Activated naive CD8-positive, alpha-beta T cell treated with anti-CD3 and anti-CD28 coated beads, Interleukin-2, amount 50 U/mL, for 24 hours (primary cell): Measurements from ENCODE around the gene ANAPC4.

Experiments used
- ATAC-seq: fragments of 150-1000 bp; cut with Tn5 transposase; one replicate; pipeline ENCODE4 v1.10.0; 2021
- DNase-seq: peaks from one replicate; pipeline ENCODE4 v3.0.0; 2021
- H3K27ac Mint-ChIP-seq: one replicate; pipeline ENCODE4 v1.8.0; 2021; ENCODE audit warnings: mild to moderate bottlenecking, mixed read lengths
- H3K27me3 Mint-ChIP-seq: one replicate; pipeline ENCODE4 v1.8.0; 2021; ENCODE audit warnings: mixed read lengths
- H3K36me3 Mint-ChIP-seq: one replicate; pipeline ENCODE4 v1.8.0; 2021; ENCODE audit warnings: low read depth, mixed read lengths
- H3K4me1 Mint-ChIP-seq: one replicate; pipeline ENCODE4 v1.8.0; 2021; ENCODE audit warnings: mixed read lengths
- H3K4me3 Mint-ChIP-seq: one replicate; pipeline ENCODE4 v1.8.0; 2021; ENCODE audit warnings: mild to moderate bottlenecking, moderate library complexity, mixed read lengths
- H3K9me3 Mint-ChIP-seq: one replicate; pipeline ENCODE4 v1.8.0; 2021; ENCODE audit warnings: mixed read lengths

Gene ANAPC4

DNA sequence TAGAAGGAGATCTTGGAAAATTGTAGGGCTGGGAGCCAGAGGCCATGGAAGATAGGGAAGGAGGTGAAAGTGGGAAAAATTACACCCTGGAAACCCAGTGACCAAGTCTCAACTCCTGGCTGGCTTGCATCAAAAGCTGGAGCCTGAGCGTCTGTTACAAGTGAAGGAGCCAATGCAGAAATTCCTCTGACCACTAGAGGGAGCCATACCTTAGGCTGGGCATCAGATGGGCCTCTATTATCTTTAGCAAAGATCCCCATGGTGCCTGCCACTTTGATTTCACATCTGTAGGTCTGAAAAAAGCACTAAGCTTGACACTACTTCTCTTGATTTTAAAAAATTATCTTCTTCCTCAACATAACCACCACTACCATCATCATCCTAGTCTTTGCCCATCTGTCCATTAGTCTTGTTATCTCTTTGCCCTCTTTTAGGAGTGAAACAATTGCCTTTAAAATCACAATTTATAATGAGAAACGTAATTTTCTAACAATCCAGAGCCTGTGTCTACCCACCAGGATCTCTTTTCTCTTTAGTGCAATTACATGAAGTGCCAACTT is 62.9 kb downstream of the ANAPC4 start:
- H3K4me3 Mint-ChIP-seq: no peak overlapping the region
- ATAC-seq: peak; percentile 80
- no peak overlapping the region for H3K27ac Mint-ChIP-seq
- no peaks in the 10 kb centered on the region for H3K27me3 Mint-ChIP-seq
- H3K36me3 Mint-ChIP-seq: no peaks in the 10 kb centered on the region
- no peaks in the 10 kb centered on the region for H3K4me1 Mint-ChIP-seq
- DNase-seq: peak; percentile 57
- H3K9me3 Mint-ChIP-seq: no peaks in the 10 kb centered on the region

- H3K9me3 Mint-ChIP-seq: no peaks in the 10 kb centered on the region
- ATAC-seq (no peak), DNase-seq (no peak)
- no peak overlapping the region for H3K27ac Mint-ChIP-seq
- no peak overlapping the region for H3K4me3 Mint-ChIP-seq
- H3K4me1 Mint-ChIP-seq: no peaks in the 10 kb centered on the region
- H3K27me3 Mint-ChIP-seq: no peaks in the 10 kb centered on the region
- H3K36me3 Mint-ChIP-seq: no peaks in the 10 kb centered on the region
Observed at GRCh38 chr4:25440478-25441030, 63.5 kb downstream of the ANAPC4 start.

GRCh38 chr4:25441519-25442117 is 64.6 kb downstream of the ANAPC4 start:
- no peaks in the 10 kb centered on the region for H3K27me3 Mint-ChIP-seq
- no peaks in the 10 kb centered on the region for H3K9me3 Mint-ChIP-seq
- peak; percentile 53 for ATAC-seq
- H3K36me3 Mint-ChIP-seq: no peaks in the 10 kb centered on the region
- peak overlapping the region; percentile 48 for H3K27ac Mint-ChIP-seq
- H3K4me1 Mint-ChIP-seq: no peaks in the 10 kb centered on the region
- no peak overlapping the region for H3K4me3 Mint-ChIP-seq
- DNase-seq: peak; percentile 28

DNA sequence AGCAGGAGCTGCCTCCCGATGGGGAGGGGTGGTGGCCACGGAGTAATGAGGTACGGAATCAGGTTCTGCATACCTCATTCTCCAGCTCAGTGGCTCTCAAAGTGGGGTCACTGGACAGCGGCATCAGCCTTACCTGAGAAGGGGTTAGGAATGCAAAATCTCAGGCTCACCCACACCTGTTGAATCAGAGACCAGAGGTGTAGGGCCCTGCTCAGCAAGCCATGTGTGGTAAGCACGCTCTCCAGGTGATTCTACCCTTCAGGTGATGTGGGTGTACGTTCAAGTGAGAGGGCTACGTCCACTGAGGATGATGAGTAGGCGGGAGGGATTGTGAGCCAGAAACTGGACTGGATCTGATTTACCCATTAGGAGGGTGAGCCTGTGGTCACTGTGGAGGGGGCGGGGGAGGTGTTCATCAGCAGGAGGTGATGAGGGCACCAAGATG is 65.8 kb downstream of the ANAPC4 start:
- Mint-ChIP-seq H3K27me3 (no peaks in the 10 kb centered on the region), H3K27ac (no peak overlapping the region), H3K36me3 (no peaks in the 10 kb centered on the region), H3K9me3 (no peaks in the 10 kb centered on the region), H3K4me3 (no peak overlapping the region), H3K4me1 (peaks cover under 1% of the 10 kb centered on the region)
- ATAC-seq (no peak), DNase-seq (no peak)

DNA sequence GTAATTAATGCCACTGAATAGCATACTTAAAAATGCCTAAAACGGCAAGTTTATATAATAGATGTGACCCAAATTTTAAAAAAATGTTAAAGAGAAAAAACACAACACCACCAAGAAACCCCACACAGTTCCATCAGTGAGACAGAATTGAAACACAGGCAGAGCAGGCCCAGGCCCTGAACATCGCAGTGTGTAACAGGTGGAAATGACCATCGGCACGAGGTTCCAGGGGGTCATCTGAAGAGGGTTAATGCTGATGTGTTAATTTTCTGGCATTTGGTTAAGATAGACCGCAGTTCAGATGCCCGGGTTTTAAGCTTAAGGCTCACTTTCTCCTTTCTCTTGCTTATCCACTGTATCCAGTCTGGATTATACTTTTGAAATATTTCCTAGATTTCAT is 66.8 kb downstream of the ANAPC4 start:
- Mint-ChIP-seq H3K4me1 (peaks cover 9% of the 10 kb centered on the region), H3K9me3 (no peaks in the 10 kb centered on the region), H3K27me3 (no peaks in the 10 kb centered on the region), H3K4me3 (no peak overlapping the region), H3K27ac (no peak overlapping the region), H3K36me3 (no peaks in the 10 kb centered on the region)
- DNase-seq (no peak), ATAC-seq (no peak)

DNA sequence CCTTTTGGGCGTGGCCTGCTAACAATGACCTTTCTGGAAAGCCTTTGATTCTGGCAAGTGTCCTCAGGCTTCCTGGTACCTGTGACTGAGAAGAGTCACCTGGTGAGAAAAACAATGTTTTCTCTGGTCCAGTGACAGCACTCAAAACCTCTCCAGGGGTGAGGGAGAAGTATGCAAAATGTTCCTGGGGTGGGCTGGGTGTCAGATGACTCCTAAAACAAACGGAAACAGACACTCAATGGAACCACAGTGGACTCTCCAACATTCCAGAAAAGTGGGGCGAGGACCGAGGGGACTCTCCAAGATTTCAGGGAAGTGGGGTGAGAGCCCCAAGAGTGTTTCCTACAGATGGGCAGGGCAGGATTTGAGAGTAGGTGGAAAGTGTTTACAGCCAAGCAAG is 69.5 kb downstream of the ANAPC4 start:
- no peak overlapping the region for H3K27ac Mint-ChIP-seq
- ATAC-seq: no peak

DNA sequence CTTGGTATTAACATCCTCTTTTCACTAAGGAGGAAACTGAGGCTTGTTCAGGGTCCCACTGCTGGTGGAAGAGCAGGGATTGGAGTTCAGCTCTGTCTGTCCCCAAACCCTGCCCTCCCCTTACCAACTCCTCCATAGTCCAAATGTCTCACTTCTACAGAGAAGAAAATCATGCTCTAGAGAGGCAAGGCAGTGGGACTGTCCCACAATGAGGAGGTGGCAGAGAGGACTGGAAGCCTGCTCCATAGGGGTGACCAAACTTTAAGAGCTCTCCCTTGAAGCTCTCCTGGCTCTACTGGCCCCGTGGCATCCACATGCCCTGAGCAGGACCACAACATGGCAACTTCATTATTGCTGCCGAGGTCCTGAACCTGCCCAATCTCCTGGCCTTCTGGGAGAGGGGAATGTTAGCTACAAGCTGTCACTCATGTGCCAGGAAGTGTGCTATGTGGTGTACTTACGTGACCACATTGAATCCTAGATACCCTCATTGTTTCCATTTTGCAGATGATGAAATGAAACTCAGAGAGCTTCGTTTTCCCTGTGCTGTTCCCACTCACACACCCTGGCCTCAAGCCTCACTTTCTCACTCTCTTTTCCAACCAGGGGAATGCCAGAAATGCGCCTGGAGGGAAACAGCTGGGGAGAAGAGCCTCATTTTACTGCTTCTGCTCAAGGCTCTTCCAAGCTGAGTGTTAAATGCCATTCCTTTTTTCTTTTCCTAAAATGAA is 71.5 kb downstream of the ANAPC4 start:
- Mint-ChIP-seq H3K4me3 (no peak overlapping the region), H3K27me3 (no peaks in the 10 kb centered on the region), H3K4me1 (peaks cover 19% of the 10 kb centered on the region), H3K27ac (no peak overlapping the region), H3K36me3 (no peaks in the 10 kb centered on the region), H3K9me3 (no peaks in the 10 kb centered on the region)
- ATAC-seq: peak; percentile 61
- no peak for DNase-seq

More for the DNA sequence above, 69.5 kb downstream of the ANAPC4 start:
- DNase-seq: no peak
- Mint-ChIP-seq H3K27me3 (no peaks in the 10 kb centered on the region), H3K36me3 (no peaks in the 10 kb centered on the region), H3K4me3 (no peak overlapping the region), H3K4me1 (peaks cover 18% of the 10 kb centered on the region), H3K9me3 (no peaks in the 10 kb centered on the region)

GRCh38 chr4:25449270-25449669 is 72.2 kb downstream of the ANAPC4 start:
- DNase-seq (no peak), ATAC-seq (no peak)
- Mint-ChIP-seq H3K4me1 (peaks cover 20% of the 10 kb centered on the region), H3K36me3 (no peaks in the 10 kb centered on the region), H3K9me3 (no peaks in the 10 kb centered on the region), H3K4me3 (no peak overlapping the region), H3K27me3 (no peaks in the 10 kb centered on the region), H3K27ac (peak overlapping the region; percentile 13)

GRCh38 chr4:25449688-25450087 is 72.6 kb downstream of the ANAPC4 start:
- ATAC-seq: peak; percentile 69
- Mint-ChIP-seq H3K9me3 (no peaks in the 10 kb centered on the region), H3K27me3 (no peaks in the 10 kb centered on the region), H3K4me3 (no peak overlapping the region), H3K4me1 (peaks cover 20% of the 10 kb centered on the region), H3K27ac (peak overlapping the region; percentile 13), H3K36me3 (no peaks in the 10 kb centered on the region)
- DNase-seq: no peak

DNA sequence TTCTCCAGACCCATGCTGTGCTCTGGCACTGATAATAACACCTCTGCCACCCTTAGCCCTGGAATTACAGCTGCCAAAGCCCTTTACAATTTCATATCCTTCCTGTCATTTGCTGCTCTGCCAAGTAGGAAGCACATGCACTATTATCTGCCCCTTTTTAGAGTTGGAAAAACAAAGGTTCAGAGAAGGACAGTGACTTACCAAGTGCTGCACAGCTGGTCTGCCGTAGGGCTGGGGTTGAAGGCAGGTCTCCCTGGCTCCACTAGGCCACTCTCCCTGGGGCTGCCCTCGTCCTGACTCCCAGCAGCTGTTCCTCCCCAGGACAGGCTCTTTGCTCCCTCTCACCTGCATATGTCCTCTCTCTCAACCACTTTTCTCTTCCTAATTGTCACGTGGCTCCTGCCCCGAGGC is 73.4 kb downstream of the ANAPC4 start:
- DNase-seq (no peak), ATAC-seq (no peak)
- no peaks in the 10 kb centered on the region for H3K27me3 Mint-ChIP-seq
- H3K4me3 Mint-ChIP-seq: no peak overlapping the region
- peaks cover 20% of the 10 kb centered on the region for H3K4me1 Mint-ChIP-seq
- no peak overlapping the region for H3K27ac Mint-ChIP-seq
- H3K36me3 Mint-ChIP-seq: no peaks in the 10 kb centered on the region
- no peaks in the 10 kb centered on the region for H3K9me3 Mint-ChIP-seq

DNA sequence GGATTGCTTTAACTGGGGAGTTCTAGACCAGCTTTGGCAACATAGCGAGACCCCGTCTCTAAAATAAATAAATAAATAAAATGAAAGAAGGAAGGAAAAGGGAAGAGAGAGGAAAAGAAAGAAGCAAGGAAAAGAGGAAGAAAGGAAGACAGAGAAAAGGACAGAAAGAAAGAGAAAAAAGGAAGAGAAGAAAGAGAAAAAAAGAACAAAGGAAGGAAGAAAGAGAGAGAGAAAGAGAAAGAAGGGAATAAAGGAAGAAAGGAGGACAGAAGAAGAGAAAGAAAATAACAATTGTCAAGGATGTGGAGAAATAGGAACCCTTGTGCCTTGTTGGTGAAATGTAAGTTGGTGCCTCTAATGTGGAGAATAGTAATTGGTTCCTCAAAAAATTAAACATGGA is 74.6 kb downstream of the ANAPC4 start:
- DNase-seq: no peak
- H3K27me3 Mint-ChIP-seq: no peaks in the 10 kb centered on the region
- H3K4me3 Mint-ChIP-seq: no peak overlapping the region
- ATAC-seq: no peak
- H3K9me3 Mint-ChIP-seq: no peaks in the 10 kb centered on the region
- H3K27ac Mint-ChIP-seq: no peak overlapping the region
- peaks cover 20% of the 10 kb centered on the region for H3K4me1 Mint-ChIP-seq
- no peaks in the 10 kb centered on the region for H3K36me3 Mint-ChIP-seq

DNA sequence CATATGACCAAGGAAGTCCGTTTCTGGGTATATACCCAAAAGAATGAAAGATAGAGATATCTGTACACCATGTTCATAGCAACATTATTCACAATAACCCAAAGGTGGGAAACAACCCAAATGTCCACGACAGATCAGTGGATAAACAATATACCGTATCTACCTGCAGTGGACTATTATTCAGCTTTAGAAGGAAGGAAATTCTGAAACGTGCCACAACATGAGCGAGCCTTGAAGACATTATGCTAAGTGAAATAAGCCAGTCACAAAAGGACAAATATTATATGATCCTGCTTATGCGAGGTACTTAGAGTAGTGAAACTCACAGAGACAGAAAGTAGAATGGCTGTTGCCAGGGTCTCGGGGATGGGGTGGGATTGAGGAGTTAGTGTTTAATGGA is 75.0 kb downstream of the ANAPC4 start:
- H3K36me3 Mint-ChIP-seq: no peaks in the 10 kb centered on the region

DNA sequence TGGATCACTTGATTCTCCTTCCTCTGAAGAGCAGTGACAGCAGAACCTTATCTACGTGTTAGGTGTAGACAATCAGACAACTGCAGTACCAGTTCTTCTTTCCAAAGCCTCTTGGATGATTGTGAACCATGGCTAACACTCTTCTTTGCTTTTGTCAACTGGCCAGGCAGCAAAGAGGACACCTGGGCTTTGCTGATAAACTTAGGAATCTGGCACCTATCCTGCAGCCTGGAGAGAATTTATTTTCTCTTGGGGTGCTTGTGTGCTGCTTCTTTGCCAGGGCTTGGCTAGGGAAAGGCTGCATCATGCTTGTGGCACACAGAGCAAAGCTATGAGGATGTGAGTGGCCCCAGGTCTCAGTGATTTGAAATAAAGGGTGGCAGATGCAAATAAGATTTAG is 77.4 kb downstream of the ANAPC4 start:
- no peaks in the 10 kb centered on the region for H3K36me3 Mint-ChIP-seq
- no peak overlapping the region for H3K4me3 Mint-ChIP-seq
- H3K9me3 Mint-ChIP-seq: no peaks in the 10 kb centered on the region
- no peak for DNase-seq
- H3K27ac Mint-ChIP-seq: no peak overlapping the region
- H3K4me1 Mint-ChIP-seq: peaks cover 7% of the 10 kb centered on the region
- H3K27me3 Mint-ChIP-seq: no peaks in the 10 kb centered on the region
- no peak for ATAC-seq

More for the DNA sequence above, 75.0 kb downstream of the ANAPC4 start:
- H3K9me3 Mint-ChIP-seq: no peaks in the 10 kb centered on the region
- ATAC-seq: no peak
- H3K4me1 Mint-ChIP-seq: peaks cover 20% of the 10 kb centered on the region
- H3K27me3 Mint-ChIP-seq: no peaks in the 10 kb centered on the region
- DNase-seq: no peak
- no peak overlapping the region for H3K4me3 Mint-ChIP-seq
- no peak overlapping the region for H3K27ac Mint-ChIP-seq

GRCh38 chr4:25457053-25457715 is 80.1 kb downstream of the ANAPC4 start:
- no peaks in the 10 kb centered on the region for H3K36me3 Mint-ChIP-seq
- H3K4me1 Mint-ChIP-seq: peaks cover 2% of the 10 kb centered on the region
- H3K4me3 Mint-ChIP-seq: no peak overlapping the region
- H3K27me3 Mint-ChIP-seq: no peaks in the 10 kb centered on the region
- no peaks in the 10 kb centered on the region for H3K9me3 Mint-ChIP-seq
- ATAC-seq: no peak
- DNase-seq: no peak
- no peak overlapping the region for H3K27ac Mint-ChIP-seq
